Stimulated activated naive CD8-positive, alpha-beta T cell treated with anti-CD3 and anti-CD28 coated beads, Interleukin-15, amount 100 ng/mL, for 72 hours (primary cell): ENCODE results near the gene RNF115.

ENCODE experiments used
- ATAC-seq: fragments of 150-1000 bp; cut with Tn5 transposase; 2 replicates; pipeline ENCODE4 v1.10.0; 2021; ENCODE audit warnings: mild to moderate bottlenecking, moderate library complexity
- DNase-seq, 2 donors: peaks; one replicate each; pipeline ENCODE4 v3.0.0; 2021 to 2022
- H3K27ac Mint-ChIP-seq, 2 donors: one replicate each; pipeline ENCODE4 v1.8.0; 2022; ENCODE audit warnings: mild to moderate bottlenecking in 2 of 2, mixed read lengths in 2 of 2, moderate library complexity in 2 of 2
- H3K27me3 Mint-ChIP-seq: one replicate; pipeline ENCODE4 v1.8.0; 2022; ENCODE audit warnings: mixed read lengths
- H3K4me1 Mint-ChIP-seq: one replicate; pipeline ENCODE4 v1.8.0; 2022; ENCODE audit warnings: mild to moderate bottlenecking, mixed read lengths
- H3K4me3 Mint-ChIP-seq, 2 donors: one replicate each; pipeline ENCODE4 v1.8.0; 2022; ENCODE audit warnings: mild to moderate bottlenecking in 2 of 2, mixed read lengths in 2 of 2, moderate library complexity in 1 of 2
- H3K9me3 Mint-ChIP-seq, 2 donors: one replicate each; pipeline ENCODE4 v1.8.0; 2022; ENCODE audit warnings: mixed read lengths in 2 of 2

Gene RNF115

GRCh38 chr1:145688924-145689323, 135.0 kb downstream of the RNF115 start:
- no peak overlapping the region for H3K27ac Mint-ChIP-seq
- H3K27me3 Mint-ChIP-seq: no peaks in the 10 kb centered on the region
- no peak for DNase-seq
- H3K4me1 Mint-ChIP-seq: peaks cover 34% of the 10 kb centered on the region
- H3K9me3 Mint-ChIP-seq: no peaks in the 10 kb centered on the region
- no peak overlapping the region for H3K4me3 Mint-ChIP-seq
- no peak for ATAC-seq
